HG02763 (cell line): ENCODE data around the gene CRIM1.

Experiments
- ATAC-seq: cut with Tn5 transposase; IDR thresholded peaks from one replicate; pipeline ENCODE4 v1.9.1; 2021; ENCODE audit warnings: mild to moderate bottlenecking, moderate library complexity; ENCODE audit not compliant: unreplicated experiment

CRIM1 gene

DNA sequence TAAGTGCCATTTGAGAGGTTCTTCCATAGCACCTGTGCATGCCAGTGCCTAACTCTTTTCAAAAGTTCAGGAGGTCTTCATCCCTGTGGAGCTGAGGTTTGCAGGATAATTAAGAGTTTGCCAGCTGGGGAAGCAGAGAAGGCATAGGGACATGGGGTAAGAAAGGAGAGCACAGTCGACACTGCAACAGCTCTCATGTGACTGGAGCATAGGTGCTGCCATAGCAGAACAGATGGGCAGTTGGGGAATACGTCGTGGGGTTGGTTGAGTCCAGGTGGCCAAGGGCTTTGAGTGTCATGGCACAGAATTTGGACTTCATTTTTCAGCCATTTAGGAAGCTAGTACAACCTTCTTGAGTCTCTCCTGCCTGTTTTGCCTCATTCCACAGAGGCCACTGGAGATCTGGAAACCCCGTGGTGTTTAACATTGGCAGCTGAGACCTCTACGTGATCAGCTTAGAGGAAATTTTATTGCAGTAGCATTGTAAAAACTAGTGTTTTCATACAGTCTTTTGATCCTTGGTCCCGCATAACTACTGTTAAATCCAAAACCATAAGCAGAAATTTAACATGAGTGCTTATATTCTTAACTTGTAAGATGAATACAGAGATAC, 65.1 kb downstream of the CRIM1 start:
- no peak for ATAC-seq

DNA sequence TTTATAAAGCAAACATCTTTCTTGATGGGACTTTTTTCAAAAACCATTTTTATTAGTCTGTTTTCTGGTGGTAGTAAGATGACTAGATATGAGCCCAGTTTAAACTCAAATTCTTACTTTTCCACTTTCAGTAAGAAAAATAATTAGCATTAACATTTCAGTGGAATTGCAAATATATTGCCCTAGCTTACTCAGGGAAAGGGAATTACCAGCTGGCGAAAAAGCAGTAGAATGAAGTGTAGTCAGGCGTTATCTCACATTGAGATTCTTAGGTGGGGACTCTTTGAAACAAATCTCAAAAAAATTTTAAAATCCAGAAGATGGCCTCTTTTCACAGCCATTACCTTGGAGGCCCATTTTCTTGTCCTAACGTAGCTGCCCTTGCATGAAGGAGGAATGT, 65.8 kb downstream of the CRIM1 start:
- no peak for ATAC-seq

DNA sequence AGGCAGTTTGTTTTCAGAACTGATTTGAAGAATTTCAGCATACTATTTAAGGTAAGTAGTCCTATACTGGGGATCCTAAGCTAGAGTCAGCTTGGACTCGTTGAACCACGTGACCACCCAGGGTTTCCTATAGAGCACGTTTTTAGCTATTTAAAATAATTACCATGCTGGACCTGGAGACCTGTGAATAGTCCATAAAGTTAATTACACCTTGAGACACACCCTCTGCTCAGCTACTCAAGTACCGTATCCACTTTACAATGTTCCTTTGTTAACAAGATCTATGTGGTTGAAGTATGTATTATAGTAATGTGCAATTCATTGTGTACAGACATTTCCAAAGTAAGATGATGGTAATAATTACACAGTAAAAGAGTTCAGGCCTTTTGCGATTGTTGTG, 67.6 kb downstream of the CRIM1 start:
- ATAC-seq = no peak

DNA sequence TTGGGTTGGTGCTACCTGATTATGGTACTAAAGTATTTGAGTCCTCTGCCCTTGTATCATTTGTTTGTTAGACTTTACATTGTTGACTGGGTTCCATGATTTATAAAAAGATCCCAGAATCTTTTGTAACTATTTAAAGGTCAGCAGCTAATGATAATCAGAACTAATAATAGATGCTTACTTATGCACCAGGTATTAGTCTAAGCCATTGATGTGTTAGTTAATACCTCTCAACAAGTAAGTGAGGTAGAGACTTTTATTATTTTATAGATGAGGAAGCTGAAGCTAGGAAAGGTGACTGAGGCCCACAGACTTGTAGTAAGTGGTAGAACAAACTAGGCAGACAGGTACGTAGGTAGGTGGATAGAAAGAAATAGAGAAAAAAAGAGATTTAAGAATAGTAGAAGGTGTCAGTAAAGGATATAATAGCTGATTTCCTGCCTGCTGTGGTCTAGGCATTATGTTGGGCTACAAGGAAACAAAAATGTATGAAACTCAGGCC, 68.1 kb downstream of the CRIM1 start:
- no peak for ATAC-seq

DNA sequence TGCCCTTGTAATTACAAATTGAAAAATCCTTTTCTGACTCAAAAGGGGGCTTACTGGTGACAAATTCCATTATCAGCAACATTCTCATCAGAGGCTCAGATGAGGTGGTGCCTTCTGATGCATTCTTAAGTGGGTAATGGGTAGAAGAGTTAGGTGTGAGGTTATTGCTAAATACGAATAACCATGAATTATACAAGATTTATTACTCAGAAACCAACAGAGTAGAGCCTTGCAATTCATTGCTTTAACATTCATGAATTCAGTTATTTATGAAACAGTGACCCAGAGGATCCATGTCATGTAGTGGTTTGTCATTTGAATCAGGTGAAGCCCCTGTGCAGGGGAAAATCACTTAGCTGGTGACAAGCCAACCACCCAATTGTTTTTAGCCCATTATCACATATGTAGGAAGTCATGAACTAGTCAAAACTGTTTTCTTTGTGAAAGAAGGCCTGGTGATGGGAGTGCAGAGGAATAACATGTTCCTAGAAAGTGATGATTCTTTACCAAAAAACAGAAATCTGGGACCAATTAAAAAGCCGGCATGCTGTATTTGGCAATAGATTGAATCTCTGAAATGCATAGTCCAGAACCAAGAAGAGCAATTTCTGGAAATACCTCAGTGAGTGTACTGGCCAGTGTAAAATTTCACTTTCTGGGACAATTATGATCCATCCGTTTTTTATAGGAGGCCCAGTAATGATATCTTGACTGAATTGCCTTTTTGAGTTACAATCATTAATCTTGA, 70.2 kb downstream of the CRIM1 start:
- ATAC-seq = no peak

DNA sequence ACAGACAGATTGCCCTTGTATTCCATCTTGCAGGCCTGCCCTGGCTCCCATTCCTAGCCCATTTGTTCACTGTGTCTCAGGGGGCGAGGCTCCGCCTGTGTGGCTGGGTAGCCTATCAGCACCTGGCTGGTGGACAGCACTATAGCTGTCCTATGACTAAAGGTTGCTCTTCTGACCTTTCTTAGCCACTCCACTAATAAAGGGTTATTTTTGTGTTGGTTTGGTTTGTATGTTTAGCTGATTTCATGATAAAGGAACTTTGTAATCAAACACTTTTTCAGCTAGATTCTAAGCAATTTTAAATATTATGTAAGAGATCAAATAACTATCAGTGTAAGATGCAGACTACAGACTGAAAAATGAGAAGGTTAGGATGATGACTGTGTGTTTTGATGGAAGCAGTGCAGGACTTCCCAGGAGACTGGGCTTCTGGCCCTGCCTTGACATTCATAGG, 72.2 kb downstream of the CRIM1 start:
- no peak for ATAC-seq

DNA sequence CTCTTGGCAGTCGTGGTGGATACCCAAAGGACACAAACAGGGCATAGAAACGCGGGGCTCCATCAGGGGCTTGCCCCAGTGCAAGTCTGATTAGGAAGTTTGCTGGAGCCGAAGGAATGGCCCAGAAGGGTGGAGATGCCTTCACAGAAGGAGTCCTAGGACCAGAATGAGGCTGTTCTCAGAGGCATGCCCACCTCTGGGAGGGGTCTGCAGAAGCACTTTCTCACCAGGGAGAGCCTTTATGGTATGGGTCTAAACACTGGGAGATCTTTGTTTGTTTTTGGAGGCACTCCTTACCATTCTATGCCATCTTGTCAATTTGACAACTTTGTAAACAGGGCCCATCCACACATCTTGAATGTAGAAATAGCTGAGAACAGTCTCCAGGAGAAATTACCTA, 75.0 kb downstream of the CRIM1 start:
- ATAC-seq = no peak

DNA sequence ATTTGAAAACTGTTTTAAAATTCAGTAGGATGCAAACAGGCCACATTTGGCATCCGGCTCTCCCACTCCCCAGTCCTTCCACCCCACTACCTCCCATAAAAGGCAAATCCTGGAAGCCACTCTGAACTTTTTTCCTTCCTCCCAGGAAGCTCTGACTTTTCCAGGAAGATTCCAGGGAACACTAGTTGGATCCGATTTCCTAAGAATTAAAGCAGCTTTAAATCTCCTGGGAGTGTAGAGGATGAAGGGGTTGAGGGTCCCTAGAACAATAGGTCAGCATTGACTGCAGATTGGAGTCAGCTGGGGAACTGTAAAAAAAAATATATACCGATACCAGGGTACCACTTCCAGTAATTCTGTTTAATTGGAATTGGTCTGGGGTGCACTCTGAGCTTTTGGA, 76.9 kb downstream of the CRIM1 start:
- ATAC-seq = no peak

DNA sequence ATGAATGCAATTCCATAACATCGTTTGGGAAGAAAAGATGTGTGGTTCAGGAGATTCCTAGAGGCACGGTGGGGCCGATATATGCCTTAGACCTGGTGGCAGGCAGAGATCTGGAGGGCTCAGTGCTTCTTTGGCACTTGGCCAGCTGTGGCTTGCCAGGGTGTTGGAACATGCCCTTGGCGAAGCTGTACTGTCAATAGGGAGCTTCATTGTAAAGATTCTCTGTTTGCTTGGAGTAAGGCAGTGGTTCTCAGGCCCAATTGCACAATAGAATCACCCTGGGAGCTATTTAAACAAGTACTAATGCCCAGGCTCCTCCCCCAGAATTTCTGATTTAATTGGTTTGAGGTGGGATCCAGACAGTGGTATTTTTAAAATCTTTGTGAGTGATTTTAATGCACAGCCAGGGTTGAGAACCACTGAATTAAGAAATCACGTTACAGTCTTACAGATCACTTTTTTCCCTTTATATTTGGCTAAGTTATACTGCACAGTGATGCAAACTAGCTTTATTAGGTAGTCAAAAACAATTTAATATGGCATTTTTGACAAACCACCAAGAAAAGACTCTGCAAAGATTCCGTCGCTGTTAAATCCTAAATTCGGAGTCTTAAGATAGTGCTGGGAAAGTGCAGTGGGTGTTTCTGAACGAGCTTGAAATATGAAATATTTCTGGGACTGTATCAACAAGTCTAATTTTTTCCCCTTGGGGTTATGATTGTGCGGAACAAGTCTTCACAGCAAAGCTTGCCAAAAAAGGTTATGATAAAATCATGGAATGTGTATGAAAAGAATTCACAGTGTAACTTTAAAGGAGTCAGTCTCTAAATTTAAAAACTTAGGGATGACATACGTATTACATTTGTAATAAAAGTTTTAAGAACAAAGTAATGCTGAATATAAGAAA, 78.0 kb downstream of the CRIM1 start:
- no peak for ATAC-seq

DNA sequence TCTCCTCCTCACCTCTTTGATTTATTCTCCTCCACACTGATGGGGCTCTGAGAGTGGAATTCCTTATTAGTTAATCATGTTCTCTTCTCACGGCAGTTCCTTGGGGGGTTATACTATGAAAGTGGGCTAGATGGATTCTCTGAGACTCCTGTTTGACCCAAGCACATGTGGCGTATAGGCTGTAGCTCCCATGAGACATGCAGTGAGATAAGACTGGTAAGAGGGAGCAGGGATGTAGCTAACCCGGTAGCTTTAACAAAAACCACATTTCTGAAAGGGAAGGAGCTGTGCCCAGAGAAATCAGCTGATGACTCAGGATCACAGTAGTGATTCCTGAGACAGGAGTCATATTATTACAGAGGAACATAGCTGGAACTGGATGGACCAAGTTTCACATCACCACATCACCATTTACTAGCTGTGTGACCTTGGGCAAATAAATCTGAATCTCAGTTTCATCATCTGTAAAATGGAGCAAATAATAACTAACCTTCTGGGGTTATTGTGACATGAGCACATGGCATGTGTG, 82.9 kb downstream of the CRIM1 start:
- no peak for ATAC-seq

DNA sequence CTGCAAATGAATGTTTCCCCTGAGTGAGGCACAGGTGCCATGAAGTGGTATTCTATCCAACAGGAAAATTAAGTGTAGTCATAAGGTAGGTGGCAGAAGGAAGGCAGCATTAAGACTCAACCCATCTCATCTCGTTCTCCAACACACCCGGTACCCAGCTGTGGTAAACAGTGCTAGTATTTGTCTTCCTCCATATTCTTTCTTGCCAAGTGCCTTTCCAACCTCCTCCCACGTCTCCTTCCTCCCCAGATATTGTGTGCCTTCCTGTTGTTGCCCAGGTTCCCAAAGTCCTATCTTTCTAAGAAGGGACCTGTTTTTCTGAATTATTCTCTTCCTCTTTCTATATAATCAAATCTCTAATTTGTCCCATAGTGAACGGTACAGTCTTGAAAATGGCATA, 83.5 kb downstream of the CRIM1 start:
- ATAC-seq = no peak

DNA sequence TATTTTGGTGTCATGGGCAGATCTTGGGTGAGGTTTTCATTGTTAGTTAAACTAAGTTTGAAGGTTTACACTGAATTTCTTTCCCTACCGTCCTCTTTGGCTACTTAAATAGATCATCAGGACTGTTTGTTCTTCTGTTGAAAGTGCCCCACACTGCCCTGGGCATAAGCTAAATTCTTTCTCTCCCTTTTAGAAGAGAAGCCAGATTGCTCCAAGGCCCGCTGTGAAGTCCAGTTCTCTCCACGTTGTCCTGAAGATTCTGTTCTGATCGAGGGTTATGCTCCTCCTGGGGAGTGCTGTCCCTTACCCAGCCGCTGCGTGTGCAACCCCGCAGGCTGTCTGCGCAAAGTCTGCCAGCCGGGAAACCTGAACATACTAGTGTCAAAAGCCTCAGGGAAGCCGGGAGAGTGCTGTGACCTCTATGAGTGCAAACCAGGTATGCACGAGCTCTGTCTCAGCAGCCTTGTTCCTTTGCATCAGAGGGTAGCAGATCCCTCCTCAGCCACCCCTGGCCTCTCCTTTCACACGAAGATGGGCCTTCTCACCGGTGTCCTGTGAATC, 85.6 kb downstream of the CRIM1 start:
- no peak for ATAC-seq

DNA sequence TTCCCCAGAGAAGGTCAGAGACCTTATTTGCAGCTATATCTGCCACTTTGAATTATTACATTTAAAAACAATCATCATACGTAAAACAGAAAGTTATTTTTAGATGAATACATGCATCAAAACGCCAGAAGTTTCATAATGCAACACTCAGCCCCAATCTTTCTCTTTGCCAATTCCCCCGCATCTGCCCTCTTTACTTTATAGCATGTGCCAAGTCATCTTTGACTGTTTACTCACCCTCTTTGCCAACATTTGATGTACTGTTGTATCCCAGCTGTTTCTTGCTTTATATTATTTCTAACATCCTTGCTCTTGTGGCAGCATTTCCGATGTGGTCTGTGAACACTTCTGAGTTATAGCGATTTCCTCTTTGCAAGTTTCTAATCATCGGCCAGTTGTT, 86.2 kb downstream of the CRIM1 start:
- no peak for ATAC-seq

DNA sequence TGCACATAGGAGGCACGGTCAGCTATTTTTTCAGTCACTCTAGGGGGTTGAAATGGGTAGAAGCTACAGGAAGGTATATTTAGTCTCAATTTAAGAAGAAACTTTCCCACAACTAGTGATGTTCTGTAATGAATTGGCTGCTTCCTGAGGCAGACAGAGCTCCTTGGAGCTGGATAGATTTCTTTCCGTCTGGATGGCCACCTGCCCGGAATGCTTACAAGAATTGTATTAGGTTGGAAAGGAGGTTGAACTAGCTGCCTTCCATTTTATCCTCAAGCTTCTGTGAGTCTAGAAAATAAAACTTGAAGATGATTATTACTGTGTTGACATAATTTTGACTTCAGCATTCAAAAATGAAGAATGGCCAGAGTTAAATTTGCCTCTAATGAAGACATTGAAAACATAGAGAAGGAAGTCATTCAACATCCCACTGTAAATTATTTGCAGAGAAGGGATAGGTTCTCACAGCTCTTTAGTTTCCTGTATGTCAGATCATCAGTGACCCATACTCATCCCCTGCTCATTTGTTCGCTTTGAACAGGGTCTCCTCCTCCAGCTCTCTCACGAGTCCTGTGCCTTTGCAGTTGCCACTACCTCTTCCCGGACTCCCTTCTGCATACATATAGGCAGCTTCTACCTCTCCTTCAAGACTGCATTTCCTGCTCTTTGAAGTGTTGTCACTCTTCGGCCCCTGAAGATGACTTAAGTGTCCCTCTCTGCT, 88.8 kb downstream of the CRIM1 start:
- no peak for ATAC-seq

DNA sequence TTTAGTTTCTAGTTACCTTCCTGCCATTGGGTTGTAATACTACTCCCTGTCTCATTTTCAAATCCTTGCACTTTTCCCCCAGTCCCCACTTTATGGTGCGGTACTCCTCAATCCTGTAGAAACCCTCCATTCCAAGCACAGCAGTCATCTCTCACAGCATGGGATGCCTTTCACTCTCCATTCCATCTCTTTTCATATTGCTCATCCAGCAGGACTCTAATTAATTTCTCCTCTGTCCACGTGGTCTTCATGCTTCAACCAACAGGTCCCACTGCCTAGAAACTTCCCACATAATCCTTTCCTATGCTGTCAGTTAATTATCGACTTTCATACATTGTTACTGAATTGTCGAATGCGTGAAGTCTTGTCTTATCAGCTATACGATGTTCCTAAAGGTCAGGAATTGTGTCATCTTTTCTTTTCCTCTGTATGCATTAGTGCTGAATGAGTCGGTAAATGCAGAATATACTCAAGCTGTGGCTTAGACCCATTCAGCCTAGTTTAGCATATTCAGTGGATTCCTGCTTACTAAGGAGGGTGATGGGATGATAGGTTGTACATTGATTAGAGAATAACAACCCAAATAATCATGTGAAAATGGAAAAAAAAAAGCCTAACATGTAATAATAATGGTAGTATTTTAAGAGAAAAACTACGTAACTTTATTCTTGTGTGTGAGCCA, 89.7 kb downstream of the CRIM1 start:
- no peak for ATAC-seq

DNA sequence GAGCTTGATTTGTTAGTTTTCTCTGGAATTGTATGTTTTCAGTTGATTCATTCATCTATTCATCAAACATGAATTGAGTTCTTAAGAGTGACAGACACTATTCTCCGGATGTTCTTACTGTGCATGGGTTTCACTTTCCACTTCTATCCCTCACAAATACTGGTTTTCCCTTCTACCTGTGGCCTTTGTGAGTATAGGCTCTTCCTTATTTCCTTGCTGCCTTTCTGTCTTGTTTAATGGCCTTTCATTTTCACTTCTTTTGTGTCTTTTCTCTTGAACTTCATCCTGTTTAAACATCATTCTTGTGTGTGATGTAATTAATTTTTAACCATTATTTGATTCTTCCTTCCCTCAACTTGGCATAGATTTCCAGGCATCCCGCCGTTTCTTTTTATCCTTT, 90.7 kb downstream of the CRIM1 start:
- no peak for ATAC-seq

DNA sequence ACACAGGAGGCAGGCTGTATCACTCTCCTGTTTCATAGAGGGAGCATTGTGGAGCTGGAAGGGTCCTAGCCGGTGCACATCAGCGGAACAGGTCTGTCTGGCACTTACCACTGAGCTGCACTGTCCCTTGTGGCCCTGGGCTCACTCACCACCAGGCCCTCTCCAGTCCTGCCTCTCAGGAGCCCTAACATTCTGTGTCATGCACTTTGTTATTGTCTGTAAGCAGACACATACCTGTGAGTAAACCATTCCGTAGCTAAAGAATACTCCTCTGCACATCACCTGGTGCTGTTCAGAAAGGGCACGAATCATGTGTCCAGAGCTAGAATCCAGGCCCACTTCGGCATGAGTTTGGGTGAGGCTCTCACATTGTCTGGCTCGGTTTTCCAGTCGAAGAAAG, 93.6 kb downstream of the CRIM1 start:
- no peak for ATAC-seq

DNA sequence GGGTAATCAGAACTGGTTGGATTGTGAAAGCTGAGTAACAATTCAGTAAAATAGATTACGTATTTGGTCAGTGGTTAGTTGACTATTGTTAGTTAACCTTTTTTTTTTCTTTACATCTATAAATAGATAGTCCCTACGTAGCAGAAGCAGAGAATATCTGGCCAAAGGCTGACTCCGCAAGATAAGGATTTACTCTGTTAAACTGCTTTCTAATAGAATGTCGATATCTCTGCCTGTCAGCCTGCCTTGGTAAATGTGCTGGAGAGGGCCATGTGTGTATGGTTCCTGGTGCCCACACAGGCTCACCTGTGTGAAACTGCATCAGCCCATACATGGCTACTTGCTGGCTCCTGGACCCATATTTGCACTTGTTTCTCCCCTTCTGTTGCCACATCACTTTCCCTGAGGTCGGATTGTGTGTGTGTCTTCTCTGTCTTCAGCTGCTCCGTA, 94.4 kb downstream of the CRIM1 start:
- no peak for ATAC-seq

DNA sequence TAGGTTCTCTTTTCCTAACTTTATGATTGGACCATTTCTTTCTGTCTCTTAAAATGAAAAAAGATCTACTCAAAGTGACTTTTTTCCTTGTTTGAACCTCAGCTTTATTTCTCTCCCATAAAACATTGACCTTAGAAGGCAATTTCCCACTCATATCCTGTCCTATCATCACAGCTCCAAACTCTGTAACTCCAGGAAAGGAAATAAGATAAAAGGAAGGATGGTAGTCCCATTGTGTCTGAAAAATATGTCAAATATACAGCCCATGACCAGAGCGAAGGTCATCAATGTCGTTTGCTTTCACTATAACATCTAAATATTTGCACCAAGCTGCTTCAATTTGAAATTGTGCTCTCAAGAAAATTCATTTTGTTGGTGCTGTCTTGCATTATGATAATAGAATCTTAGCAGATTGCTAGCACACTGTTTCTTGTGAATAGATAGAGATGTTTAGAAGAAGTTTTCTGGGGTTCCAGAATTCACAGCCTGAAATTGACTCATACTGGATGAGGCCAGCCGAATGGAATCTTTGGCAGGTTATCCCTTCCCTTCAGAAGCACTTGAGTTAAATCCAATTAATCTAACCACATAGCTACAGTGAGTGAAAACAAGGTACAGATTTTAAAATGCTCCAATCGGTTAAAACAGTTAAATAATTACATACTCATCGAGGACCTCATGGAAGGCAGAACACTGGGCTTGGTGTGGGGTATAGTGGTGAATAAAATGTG, 95.1 kb downstream of the CRIM1 start:
- no peak for ATAC-seq
